Right atrium auricular region (tissue), 2 donors: ENCODE measurements around the gene PI4K2B. TPM values are rescaled to one million over a fixed set of nuclear protein-coding genes. Genes with fewer than 3 reads are reported as not detected.

Source experiments
- DNase-seq: peaks from one replicate; pipeline ENCODE4 v3.0.0-alpha.2; 2019; ENCODE audit warnings: low spot score
- H3K27ac ChIP-seq, 2 donors: fragments of 200-600 bp; sonication (generic); 1 replicate in 1 of 2; 2 replicates in 1 of 2; pipeline ENCODE4 v1.5.1; 2016 to 2019
- H3K27me3 ChIP-seq, 2 donors: fragments of 200-600 bp; sonication (generic); one replicate each; pipeline versions ENCODE4 v1.5.1 to v1.6.0; 2017 to 2019
- H3K36me3 ChIP-seq: fragments of 200-600 bp; sonication (generic); one replicate; pipeline ENCODE4 v1.5.1; 2016
- H3K4me1 ChIP-seq, 2 donors: fragments of 200-600 bp; sonication (generic); one replicate each; pipeline versions ENCODE4 v1.5.1 to v1.6.0; 2017 to 2019
- H3K4me3 ChIP-seq, 2 donors: fragments of 200-600 bp; sonication (generic); 1 replicate in 1 of 2; 2 replicates in 1 of 2; pipeline ENCODE4 v1.5.1; 2017 to 2019; ENCODE audit warnings: mild to moderate bottlenecking in 1 of 2, moderate library complexity in 1 of 2
- H3K9me3 ChIP-seq, 2 donors: fragments of 200-600 bp; sonication (generic); one replicate each; pipeline ENCODE4 v1.5.1; 2019
- CTCF ChIP-seq, 2 donors: fragments of 200-600 bp; sonication (generic); IDR thresholded peaks; one replicate each; pipeline ENCODE4 v1.5.1; 2019; ENCODE audit warnings: antibody characterized with exemption in 2 of 2
- total RNA-seq, 2 donors: library from RNA; depleted of rRNA; stranded (reverse); fragments of >200 nt; gene quantifications; one replicate each; pipeline ENCODE4 v1.1.0, GENCODE V29; 2016

PI4K2B gene
- total RNA-seq, 2 donors from 2014 or later, result 2.7 to 5.0 TPM

DNA sequence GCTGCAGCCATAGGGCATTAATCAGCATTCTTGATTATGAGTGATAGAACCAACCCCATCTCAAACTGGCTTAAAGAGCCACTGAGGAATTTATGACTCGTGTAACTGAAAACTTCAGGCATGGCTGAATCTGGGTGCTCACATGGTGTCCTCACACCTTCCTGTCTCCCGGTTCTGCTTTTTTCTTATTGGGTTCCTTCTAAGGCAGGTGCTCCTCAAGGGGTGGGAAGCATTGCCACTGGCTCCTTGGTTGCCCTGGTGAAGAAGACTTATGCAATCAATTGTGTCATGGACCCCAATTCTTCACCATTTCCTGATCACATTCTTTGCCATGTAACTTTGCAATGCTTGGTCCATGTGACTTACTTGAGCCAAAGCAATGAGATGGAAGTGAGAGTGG is 74.5 kb downstream of the PI4K2B start:
- Histone ChIP-seq H3K27ac (no peak overlapping the region), H3K4me1 (peaks cover 0 to 11% of the 10 kb centered on the region in 2 donors), H3K27me3 (no peaks in the 10 kb centered on the region), H3K4me3 (no peak overlapping the region), H3K9me3 (no peaks in the 10 kb centered on the region), H3K36me3 (no peaks in the 10 kb centered on the region)
- DNase-seq, result no peak
- TF ChIP-seq CTCF (IDR thresholded peaks at IDR 0.05), result no peak

DNA sequence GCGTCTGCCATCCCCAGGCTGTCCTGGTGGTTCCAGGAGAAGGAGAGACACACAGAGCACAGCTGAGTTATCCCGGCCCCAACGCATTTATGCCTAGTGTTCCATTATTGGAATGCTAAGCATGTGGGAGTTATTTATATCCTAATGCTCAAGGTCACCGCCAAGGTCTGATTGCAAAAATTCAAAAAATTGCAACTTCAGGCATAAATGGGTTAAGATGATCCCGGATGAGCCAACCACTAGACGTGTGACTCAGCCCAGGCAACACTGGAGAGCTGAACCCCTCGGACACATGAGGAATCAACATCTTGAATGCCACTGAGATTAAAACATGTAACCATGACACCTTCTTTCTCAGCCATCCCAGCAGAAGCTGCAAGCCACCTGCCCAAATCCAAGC is 74.9 kb downstream of the PI4K2B start:
- no peak overlapping the region for H3K27ac ChIP-seq
- no peaks in the 10 kb centered on the region for H3K36me3 ChIP-seq
- no peaks in the 10 kb centered on the region for H3K9me3 ChIP-seq
- H3K4me3 ChIP-seq, result no peak overlapping the region
- no peaks in the 10 kb centered on the region for H3K27me3 ChIP-seq
- DNase-seq, result no peak
- TF ChIP-seq CTCF (IDR thresholded peaks at IDR 0.05), result no peak
- H3K4me1 ChIP-seq, result peaks cover 0 to 16% of the 10 kb centered on the region in 2 donors

GRCh38 chr4:25310066-25310802 is 76.4 kb downstream of the PI4K2B start:
- peaks cover 0 to 16% of the 10 kb centered on the region in 2 donors for H3K4me1 ChIP-seq
- no peaks in the 10 kb centered on the region for H3K27me3 ChIP-seq
- no peaks in the 10 kb centered on the region for H3K9me3 ChIP-seq
- no peak for TF ChIP-seq CTCF (IDR thresholded peaks at IDR 0.05)
- no peak overlapping the region for H3K27ac ChIP-seq
- DNase-seq, result no peak
- H3K36me3 ChIP-seq, result no peaks in the 10 kb centered on the region
- no peak overlapping the region for H3K4me3 ChIP-seq

DNA sequence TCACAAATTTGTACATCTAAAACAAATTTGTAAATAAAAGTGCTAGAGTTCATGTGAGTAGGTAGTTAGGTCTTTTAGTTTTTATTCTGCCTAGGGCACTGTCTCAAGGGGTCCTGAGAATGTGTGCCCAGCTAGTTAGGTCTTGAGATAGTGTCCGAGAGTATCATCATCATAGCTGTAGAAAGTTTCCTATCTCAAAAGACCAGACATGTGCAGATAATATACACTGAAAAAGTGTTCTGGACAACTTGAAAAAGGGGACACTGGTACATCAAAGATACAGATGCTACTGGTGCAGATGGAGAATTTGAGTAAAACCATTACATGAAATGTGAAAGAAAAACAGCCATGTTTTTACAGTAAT is 77.0 kb downstream of the PI4K2B start:
- no peaks in the 10 kb centered on the region for H3K27me3 ChIP-seq
- H3K9me3 ChIP-seq, result no peaks in the 10 kb centered on the region
- H3K36me3 ChIP-seq, result peaks cover 4% of the 10 kb centered on the region
- no peak for DNase-seq
- no peak overlapping the region for H3K27ac ChIP-seq
- H3K4me1 ChIP-seq, result peaks cover 0 to 16% of the 10 kb centered on the region in 2 donors
- no peak for TF ChIP-seq CTCF (IDR thresholded peaks at IDR 0.05)
- H3K4me3 ChIP-seq, result no peak overlapping the region

DNA sequence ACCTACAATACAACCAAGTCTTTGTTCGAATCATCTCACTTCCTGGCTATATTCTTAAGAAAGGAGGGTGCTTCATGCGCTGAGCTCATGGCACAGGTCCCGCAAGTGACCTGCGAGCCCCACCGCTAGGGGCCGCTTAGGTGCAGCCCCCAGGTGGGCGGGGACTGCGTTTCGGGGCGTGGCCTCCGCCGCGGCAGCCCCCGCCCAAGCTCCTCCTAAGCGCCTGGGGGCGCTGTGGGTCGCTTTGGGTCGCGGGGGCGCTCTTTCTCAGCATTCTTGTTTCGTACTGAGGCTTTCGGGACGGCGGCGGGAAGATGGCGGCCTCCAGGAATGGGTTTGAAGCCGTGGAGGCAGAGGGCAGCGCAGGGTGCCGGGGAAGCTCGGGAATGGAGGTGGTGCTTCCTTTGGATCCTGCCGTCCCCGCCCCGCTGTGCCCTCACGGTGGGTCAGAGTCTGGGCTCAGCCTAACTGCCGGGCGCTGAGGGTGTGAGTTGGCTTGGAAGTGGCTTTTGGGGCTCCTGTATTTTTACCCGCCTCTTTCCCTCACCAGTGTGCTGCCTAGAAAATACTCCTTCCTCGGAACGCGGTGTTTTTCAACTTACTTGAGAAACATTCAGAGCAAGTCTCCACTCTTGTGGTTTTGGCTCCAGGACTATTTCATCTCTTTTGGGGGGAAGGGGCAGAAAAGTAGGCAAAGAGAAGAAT is 78.8 kb downstream of the PI4K2B start, which contains the start of gene ZCCHC4:
Gene ZCCHC4, plus strand, starts transcription at position 279 of the 705 bp plus-strand sequence. Its CDS starts 36 bp downstream, at position 315.
- Histone ChIP-seq H3K27me3 (no peaks in the 10 kb centered on the region), H3K4me3 (peak within 1 kb of the TSS; percentile 66 to 79), H3K36me3 (peaks cover 10% of the 10 kb centered on the region), H3K9me3 (no peaks in the 10 kb centered on the region), H3K4me1 (peaks cover 0 to 16% of the 10 kb centered on the region in 2 donors), H3K27ac (peak within 1 kb of the TSS; percentile 36 to 79)
- TF ChIP-seq CTCF (IDR thresholded peaks at IDR 0.05), result peak; percentile 92 to 98
- peak; percentile 86 for DNase-seq
